ENCODE data around the gene NR6A1. TPM values are rescaled to one million over a fixed set of nuclear protein-coding genes. Genes with fewer than 3 reads are reported as not detected.

NR6A1 gene
- total RNA-seq, 1 experiment from 2014 or later, result 99.3 TPM

DNA sequence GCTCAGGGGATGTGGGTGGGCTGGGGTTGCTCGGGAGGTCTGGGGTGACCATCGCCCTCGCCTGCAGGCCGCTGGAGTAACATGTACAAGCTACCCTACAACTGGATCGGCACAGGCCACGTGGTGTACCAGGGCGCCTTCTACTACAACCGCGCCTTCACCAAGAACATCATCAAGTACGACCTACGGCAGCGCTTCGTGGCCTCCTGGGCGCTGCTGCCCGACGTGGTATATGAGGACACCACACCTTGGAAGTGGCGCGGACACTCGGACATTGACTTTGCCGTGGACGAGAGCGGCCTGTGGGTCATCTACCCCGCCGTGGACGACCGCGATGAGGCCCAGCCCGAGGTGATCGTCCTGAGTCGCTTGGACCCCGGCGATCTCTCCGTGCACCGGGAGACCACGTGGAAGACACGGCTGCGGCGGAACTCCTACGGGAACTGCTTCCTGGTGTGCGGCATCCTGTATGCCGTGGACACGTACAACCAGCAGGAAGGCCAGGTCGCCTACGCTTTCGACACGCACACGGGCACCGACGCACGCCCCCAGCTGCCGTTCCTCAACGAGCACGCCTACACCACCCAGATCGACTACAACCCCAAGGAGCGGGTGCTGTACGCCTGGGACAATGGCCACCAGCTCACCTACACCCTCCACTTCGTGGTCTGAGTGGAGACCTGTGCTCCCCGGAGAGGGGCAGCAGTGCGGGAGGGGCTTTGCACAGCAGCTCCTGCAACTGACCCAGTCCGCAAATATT, 38.8 kb upstream of the NR6A1 start:
- Histone ChIP-seq H3K79me1 (ENCODE audit: insufficient read depth, low read depth, low read length, poor library complexity, severe bottlenecking) (no peaks in the 10 kb centered on the region), H2BK5ac (ENCODE audit: insufficient read length, low read length) (no peak overlapping the region), H2BK20ac (ENCODE audit: low read depth, low read length, poor library complexity, severe bottlenecking) (no peak overlapping the region), H4K5ac (ENCODE audit: insufficient read length, low read depth, low read length) (no peak overlapping the region), H3K9me3 (ENCODE audit: control insufficient read depth, low read depth, low read length) (no peaks in the 10 kb centered on the region), H3K4ac (ENCODE audit: low read depth, low read length) (no peak overlapping the region), H2BK12ac (ENCODE audit: insufficient read length, low read depth, low read length) (no peak overlapping the region), H4K8ac (replicated peaks; ENCODE audit: insufficient read length, low read depth, low read length) (no peak overlapping the region), H3K14ac (ENCODE audit: insufficient read depth, low read length) (no peak overlapping the region), H2BK120ac (ENCODE audit: low read depth, low read length, poor library complexity, severe bottlenecking) (no peak overlapping the region), H4K91ac (ENCODE audit: insufficient read length, low read depth, low read length) (no peak overlapping the region), H3T11ph (ENCODE audit: low read length) (no peak overlapping the region), H2AK5ac (ENCODE audit: insufficient read length, low read length) (no peak overlapping the region), H2BK15ac (ENCODE audit: low read depth, low read length) (no peak overlapping the region), H3K23me2 (ENCODE audit: insufficient read length, low read depth, low read length, poor library complexity, severe bottlenecking) (no peaks in the 10 kb centered on the region), H3K9ac (ENCODE audit: extremely low read depth, insufficient read length, low read length) (no peak overlapping the region), H3K27ac (ENCODE audit: insufficient read length, low read depth, low read length) (no peak overlapping the region), H3K23ac (ENCODE audit: insufficient read length, low read depth, low read length) (no peak overlapping the region), H3K27me3 (ENCODE audit: insufficient read depth, low read length) (no peaks in the 10 kb centered on the region), H3K79me2 (ENCODE audit: insufficient read depth, low read length) (no peaks in the 10 kb centered on the region), H2AFZ (ENCODE audit: low read length) (no peak overlapping the region), H3K56ac (ENCODE audit: insufficient read length, low read depth, low read length) (no peak overlapping the region), H3K18ac (ENCODE audit: insufficient read length, low read depth, low read length) (no peak overlapping the region), H3K4me2 (ENCODE audit: insufficient read depth, insufficient read length, low read length) (no peak overlapping the region), H3K4me1 (ENCODE audit: insufficient read depth, low read length) (peaks cover 3% of the 10 kb centered on the region; the same call in 1 of the 2 replicates), H4K20me1 (ENCODE audit: control insufficient read depth, insufficient read depth, insufficient read length) (no peaks in the 10 kb centered on the region)
- Mint-ChIP-seq H3K4me3 (no peak overlapping the region), H3K27me3 (ENCODE audit: low read depth) (no peaks in the 10 kb centered on the region), H3K27ac (peak overlapping the region in 1 of 3 experiments; percentile 72; a peak in 2 of 7 replicates), H3K4me1 (peaks cover 37 to 47% of the 10 kb centered on the region in 2 experiments), H3K36me3 (ENCODE audit: insufficient read depth in 1 of 3, low read depth in 3 of 3) (no peaks in the 10 kb centered on the region; a peak in 1 of 7 replicates), H3K9me3 (no peaks in the 10 kb centered on the region)
- DNase-seq, result no peak
- TF ChIP-seq, protein P1, sequence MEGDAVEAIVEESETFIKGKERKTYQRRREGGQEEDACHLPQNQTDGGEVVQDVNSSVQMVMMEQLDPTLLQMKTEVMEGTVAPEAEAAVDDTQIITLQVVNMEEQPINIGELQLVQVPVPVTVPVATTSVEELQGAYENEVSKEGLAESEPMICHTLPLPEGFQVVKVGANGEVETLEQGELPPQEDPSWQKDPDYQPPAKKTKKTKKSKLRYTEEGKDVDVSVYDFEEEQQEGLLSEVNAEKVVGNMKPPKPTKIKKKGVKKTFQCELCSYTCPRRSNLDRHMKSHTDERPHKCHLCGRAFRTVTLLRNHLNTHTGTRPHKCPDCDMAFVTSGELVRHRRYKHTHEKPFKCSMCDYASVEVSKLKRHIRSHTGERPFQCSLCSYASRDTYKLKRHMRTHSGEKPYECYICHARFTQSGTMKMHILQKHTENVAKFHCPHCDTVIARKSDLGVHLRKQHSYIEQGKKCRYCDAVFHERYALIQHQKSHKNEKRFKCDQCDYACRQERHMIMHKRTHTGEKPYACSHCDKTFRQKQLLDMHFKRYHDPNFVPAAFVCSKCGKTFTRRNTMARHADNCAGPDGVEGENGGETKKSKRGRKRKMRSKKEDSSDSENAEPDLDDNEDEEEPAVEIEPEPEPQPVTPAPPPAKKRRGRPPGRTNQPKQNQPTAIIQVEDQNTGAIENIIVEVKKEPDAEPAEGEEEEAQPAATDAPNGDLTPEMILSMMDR (conservative IDR thresholded peaks at IDR 0.05), result no peak
- no CpG with 5 or more reads among the region's 60 CpGs for WGBS (ENCODE audit: extremely low coverage, insufficient read length, low lambda C conversion rate)

Measured in H9 (cell line).